Kidney capillary endothelial cell (primary cell): ENCODE measurements around the gene ADAMTS16.

Experiments used
- DNase-seq: peaks from one replicate; pipeline ENCODE4 v3.0.0-alpha.2; 2018; ENCODE audit warnings: low spot score

Gene ADAMTS16

GRCh38 chr5:5348135-5348534, 208.0 kb downstream of the ADAMTS16 start:
- no peak for DNase-seq

DNA sequence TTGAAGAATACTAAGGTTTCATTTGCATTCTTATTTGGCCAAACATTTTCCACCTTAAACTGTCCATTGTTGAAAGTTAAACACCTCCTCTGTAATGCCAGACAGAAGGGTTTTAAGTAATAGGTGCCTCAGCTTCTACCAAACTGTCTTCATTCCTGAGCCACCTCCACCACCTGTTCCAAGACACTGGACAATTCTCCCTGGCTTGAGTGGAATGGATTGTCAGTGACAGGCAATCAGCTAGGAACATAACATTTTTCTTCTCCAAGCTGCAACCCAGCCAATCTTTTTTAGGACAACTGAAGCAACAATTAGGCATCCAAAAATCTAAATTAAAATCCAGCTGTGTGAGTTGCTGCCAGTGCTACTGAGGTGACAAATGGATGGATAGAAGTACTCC, 208.4 kb downstream of the ADAMTS16 start:
- no peak for DNase-seq

DNA sequence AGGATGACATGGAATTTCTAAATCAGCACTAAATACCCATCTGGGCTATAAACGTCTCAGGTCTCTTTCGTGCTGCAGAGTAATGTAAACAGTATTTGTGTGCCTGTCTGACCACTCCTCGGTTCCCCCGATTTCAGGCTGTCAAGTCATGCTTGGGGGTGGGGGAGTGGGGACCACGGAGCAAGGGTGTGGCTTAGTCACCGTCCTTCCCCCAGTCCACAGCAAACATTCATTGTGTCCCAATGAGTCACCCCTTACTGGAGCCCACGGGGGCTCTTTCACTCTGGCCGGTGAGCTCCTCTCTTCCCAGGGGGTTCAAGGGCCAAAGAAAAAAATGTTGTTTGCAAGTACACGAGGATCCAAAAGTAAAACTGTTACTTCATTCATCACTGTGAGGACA, 210.0 kb downstream of the ADAMTS16 start:
- no peak for DNase-seq

DNA sequence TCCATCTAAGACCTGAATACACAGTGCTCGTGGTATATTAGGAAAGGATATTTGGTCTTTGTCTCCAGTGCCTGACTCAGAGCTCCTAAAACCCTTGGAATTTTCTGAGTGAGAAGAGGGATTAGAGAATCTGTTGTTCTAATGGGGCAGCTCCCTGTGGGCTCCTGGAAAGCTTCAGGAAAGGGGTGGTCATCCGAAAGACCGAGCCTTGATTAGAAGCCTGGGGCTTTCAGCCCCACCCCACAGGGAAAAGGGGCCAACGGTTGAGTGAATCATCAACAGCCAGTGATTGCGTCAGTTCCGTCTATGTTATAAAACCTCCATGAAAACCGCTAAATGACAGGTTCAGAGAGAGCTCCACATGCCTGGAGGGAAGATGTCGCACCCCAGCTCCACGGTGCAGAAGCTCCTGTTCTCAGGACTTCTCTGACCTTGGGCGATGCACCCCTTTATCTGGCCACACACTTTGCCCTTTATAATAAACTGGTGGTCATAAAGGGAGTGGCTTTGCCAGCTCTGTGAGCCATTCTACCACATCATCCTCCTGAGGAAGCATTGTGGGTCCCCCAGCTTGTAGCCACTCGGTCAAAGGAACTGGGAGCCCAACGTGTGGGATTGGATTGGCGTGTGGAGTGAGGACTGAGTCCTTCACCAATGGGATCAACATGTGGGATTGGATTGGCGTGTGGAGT, 211.3 kb downstream of the ADAMTS16 start:
- no peak for DNase-seq

DNA sequence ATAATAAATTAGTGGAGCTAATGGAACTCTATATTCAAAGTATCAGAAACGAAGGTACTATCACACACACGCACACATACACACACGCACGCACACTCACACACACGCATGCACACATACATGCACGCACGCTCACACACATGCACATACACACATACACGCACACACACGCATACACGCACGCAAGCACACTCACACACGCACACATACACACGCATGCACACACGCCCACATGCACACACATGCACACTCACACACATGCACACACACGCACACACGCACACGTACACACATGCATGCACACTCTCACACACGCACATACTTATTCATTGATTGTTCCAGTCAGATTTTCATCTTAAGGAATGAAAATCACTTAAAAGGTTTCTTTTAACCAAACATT, 212.5 kb downstream of the ADAMTS16 start:
- no peak for DNase-seq

DNA sequence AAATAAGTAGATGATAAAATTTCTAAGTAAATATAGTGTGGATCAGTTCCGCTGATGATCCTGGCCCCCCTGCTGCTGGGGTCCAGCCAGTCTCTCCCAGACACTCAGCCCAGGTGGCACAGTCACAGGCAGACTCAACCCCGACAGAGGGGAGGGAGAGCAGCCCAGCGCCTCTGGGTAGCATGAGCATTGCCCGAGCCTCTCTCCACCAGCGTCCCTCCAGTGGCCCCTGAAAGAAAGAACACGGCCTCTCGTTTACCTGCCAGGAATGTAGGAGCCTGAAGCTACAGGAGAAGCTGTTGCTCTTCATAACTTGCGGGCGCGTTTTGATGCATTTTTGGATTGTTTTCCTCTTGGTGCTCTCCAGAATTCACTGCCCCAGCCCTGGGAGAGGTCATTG, 213.6 kb downstream of the ADAMTS16 start:
- no peak for DNase-seq

GRCh38 chr5:5356765-5357164, 216.6 kb downstream of the ADAMTS16 start:
- DNase-seq: no peak

DNA sequence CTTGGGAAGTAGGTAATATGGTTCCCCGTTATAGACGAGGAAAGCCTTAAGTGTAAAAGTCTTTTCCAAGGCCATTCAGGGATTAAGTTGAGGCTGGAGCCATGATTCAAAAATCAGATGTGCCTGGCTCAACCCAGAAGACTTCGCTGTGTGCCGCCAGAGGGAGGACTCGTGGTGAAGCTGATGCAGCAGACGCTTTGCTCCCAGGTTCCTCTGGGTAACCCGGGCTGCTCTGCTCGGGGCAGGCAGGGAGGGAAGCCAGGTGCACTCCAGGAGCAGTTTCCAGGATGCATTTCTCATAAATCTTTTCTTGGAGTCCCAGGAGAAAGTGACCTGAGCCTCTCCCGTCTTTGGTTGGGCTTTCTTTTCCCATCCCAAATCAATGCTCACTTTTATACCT, 219.5 kb downstream of the ADAMTS16 start:
- no peak for DNase-seq

DNA sequence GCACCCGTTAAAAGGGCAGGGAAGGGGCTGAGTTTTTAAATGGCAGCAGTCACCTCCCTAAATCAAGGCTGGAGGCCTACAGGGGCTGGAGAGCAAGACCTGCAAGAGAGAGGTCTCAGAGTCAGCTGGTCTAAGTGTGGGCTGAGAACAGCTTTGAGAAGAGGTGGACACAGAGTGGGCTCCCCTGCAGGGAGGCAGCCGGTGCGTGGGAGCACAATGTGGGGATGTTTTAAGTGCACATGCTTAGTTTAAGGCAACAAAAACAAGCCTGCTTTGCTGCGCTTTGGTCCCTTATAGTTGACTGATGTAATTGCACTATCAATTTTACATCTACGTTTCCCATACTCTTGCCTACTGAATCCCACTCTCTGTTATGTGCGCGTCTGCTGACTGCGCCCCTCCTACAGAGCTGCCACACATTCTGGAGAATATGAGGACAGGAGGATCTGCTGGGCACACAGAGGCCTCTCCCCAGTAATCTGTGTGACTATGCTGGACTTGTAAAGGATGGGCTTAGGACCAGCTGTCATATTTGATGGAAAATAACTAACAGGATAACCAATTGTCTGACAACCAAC, 220.3 kb downstream of the ADAMTS16 start:
- no peak for DNase-seq

- no peak for DNase-seq
Observed at GRCh38 chr5:5360941-5361520, 220.9 kb downstream of the ADAMTS16 start.

DNA sequence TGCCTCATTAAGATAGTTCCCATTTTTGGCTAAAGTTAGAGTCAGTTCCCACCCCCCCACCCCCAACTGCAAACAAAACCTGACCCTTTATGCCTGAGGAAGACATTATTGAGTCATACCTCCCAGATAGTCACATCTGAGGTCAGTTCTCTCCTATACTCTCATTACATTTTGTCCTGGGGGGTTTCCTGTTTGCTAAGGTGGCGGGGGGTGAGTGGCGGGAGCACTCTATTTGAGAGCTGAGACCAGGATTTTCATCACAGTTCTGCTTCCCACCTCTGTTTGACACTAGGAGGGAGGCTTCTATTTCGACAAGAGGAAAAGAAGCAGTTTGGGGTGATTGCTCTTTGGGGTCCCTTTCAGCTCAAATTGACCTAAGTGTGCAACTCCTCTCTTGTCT, 222.9 kb downstream of the ADAMTS16 start:
- no peak for DNase-seq

GRCh38 chr5:5364932-5365331, 224.8 kb downstream of the ADAMTS16 start:
- DNase-seq: no peak

DNA sequence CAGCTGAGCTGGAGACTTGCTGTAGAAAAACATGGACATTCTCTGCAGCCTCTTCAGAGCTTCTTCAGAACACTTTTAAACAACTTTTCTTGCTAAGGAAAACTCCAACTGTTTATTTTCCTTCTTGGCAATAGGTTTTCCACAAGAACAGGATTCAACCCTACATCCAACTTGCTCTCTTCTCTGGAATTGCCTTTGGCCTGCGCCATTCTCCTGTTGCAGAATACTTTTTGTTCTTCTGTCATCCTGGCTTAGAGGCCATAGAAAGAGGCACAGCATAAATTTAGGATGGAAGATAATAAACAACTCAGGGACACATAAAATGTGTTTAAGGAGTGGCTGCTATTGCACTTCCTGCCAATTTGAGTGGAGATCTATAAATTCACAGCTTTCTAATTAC, 227.6 kb downstream of the ADAMTS16 start:
- no peak for DNase-seq

DNA sequence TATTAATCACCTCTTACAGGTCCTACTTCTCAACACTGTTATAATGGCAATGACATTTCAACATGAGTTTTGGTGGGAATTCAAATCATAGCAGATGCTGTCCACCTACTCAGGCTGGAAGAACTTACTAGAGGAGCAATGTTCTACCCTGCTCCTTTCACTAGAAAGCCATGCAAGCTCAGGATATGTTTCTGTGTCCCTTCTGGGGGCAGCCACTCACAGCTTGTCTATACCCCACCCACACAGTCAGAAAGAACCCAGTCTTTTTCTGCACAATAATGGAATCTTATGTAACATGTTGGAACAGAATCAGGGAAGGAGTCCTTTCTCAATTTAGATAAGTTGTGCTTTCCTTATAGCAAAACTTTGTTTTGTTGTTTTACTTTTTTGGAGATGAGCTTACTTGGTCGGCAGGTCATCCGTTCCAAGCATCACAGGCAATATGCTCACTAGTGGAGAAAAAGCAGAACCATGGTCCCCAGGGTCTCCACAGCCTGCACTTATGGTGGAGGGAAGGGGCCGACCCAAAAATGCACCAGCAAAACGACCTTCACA, 229.0 kb downstream of the ADAMTS16 start:
- DNase-seq: no peak
